HG02852 (cell line): ENCODE results near the gene CAPNS2.
"Not testable (repeated sequence)": the region's sequence is repeated elsewhere in the genome, so short reads cannot be mapped to it uniquely, and the experiment has no call there.

Source experiments
- ATAC-seq: cut with Tn5 transposase; IDR thresholded peaks from one replicate; pipeline ENCODE4 v1.9.1; 2021; ENCODE audit warnings: mild to moderate bottlenecking, moderate library complexity; ENCODE audit not compliant: unreplicated experiment

CAPNS2 gene

DNA sequence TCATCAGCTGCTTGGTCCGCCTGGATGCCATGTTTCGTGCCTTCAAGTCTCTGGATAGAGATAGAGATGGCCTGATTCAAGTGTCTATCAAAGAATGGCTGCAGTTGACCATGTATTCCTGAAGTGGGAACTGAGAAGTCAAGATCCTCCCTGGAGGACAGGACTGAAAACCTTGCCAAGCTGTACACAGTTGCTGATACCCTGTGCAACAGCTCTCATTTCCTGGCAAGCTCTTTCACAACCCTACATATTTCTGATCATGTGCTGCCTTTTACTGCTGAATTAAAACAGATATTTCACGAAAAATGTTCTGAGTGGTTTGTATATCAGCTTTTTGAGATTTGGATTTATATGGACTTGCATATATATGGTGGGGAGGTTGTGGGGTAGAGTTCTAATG is 898 bp downstream of the CAPNS2 start:
- ATAC-seq, result no peak

- ATAC-seq, result no peak
Measured at GRCh38 chr16:55568207-55568606, 1.7 kb downstream of the CAPNS2 start.

- ATAC-seq, result no peak
Measured at GRCh38 chr16:55569025-55569424, 2.5 kb downstream of the CAPNS2 start.

DNA sequence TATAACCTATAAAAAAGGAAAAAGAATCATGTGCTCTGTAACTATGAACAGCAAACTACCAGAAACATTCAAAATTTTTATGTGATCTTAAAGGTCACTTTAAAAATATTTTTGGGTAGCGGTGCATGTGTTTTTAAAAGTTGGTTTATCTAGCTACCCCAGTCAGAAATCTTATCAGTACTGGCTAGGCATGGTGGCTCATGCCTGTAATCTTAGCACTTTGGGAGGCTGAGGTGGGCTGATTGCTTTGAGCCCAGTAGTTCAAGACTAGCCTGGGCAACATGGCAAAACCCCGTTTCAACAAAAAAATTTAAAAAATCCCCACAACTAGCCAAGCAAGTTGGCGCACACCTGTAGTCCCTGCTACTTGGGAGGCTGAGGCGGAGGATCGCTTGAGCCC is 3.7 kb downstream of the CAPNS2 start:
- no peak for ATAC-seq

DNA sequence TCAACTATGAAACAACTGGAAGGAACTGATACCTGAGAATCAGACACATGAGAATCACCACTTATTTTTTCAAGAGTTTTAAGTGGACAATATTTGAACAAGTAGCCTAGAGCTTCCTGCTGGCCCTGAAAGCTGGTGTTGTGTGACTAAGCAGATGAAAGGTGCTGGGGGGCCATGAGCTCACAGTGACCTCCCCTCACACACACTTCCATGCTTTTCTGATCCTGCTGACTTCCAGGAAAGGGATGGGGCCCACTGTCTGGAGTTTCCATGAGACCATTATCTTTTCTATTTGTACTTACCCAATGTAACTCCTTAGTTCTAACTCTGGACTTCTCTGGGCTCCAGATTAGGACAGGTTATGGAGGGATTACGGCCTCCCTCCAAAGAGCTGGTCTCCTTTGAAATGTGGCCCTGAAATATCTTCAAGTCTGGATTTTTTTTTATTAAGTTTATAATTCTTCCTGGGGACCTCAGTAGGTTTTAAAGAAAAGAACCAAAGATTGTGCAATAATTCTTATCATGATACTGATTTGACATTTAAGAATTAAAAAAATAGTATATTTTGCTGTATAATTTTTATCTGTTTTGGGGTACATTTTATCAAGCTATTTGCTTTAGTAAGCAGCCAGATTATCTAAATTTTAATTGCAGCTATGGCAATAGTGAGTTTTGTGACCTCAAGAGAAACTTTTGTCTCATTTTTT is 4.9 kb downstream of the CAPNS2 start:
- ATAC-seq, result no peak

- ATAC-seq, result no peak
Measured at GRCh38 chr16:55572439-55572838, 6.0 kb downstream of the CAPNS2 start.

GRCh38 chr16:55574811-55575210 is 8.3 kb downstream of the CAPNS2 start:
- ATAC-seq, result no peak

DNA sequence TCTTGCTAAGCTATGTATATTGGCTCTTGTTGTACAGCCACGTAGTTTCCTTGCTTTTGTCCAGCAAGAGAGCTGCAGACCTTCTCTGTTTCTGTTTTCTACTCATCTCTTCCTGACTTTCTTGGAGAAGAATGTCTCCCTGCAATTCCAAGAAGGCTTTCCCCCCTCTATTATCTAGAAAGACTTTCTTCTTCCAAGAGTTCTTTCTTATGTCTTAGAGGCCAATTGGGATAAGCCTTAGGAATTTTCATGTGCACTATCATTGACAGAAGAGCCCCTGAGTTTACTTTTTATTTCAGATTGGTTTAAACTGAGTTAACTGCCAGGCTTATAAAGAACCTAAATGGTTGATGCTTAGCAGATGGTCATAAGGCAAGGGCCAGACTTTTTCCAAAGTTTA is 9.0 kb downstream of the CAPNS2 start:
- no peak for ATAC-seq

GRCh38 chr16:55576384-55576783 is 9.9 kb downstream of the CAPNS2 start:
- no peak for ATAC-seq

DNA sequence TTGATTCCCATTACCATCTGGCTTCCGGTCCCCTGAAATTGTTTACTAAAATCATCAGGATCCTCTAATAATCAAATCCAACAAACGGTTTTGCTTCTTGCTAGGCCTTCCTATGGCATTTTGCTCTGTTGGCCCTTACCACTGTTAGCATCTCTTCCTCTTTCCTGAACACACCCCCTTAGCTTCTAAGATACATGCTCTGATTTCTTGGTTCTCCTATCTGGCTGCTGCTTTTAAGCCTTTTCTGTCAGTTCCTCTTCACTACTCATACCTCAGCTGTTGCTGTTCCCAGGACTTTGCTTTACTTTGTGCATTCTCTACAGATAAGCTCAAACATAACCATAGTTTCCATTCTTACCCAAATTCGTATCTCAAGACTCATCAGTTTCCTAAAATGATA is 11.4 kb downstream of the CAPNS2 start:
- ATAC-seq, result no peak

GRCh38 chr16:55585631-55586030 is 19.1 kb downstream of the CAPNS2 start:
- ATAC-seq, result no peak

- ATAC-seq, result no peak
Measured at GRCh38 chr16:55588799-55589198, 22.3 kb downstream of the CAPNS2 start.

- ATAC-seq, result no peak
Measured at GRCh38 chr16:55592306-55592705, 25.8 kb downstream of the CAPNS2 start.

- no peak for ATAC-seq
Measured at GRCh38 chr16:55597928-55598327, 31.4 kb downstream of the CAPNS2 start.

DNA sequence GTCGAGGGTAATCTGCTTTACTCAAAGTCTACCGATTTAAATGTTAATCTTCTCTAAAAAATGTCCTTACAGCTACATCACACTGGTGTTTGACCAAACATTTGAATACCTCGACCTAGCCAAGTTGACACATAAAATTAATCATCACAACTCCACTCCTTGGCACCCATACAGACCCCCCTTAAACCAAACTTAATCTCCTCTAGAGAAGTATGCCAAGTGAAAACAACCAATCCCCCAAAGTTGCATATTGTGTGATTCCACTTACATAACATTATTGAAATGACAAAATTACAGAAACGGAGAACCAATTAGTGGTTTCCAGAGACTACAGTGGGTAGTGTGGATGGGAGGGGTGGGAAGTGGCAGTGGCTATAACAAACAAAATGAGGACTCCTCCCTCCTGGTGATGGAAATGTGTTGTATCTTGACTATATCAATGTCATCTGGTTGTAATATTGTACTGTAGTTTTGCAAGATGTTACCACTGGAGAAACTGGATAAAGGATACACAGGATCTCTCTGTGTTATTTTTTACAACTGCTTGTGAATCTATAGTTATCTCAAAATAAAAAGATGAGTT is 39.4 kb downstream of the CAPNS2 start:
- ATAC-seq, result no peak

- no peak for ATAC-seq
Measured at GRCh38 chr16:55613613-55614335, 47.3 kb downstream of the CAPNS2 start.

GRCh38 chr16:55615071-55615470 is 48.6 kb downstream of the CAPNS2 start:
- ATAC-seq, result no peak

DNA sequence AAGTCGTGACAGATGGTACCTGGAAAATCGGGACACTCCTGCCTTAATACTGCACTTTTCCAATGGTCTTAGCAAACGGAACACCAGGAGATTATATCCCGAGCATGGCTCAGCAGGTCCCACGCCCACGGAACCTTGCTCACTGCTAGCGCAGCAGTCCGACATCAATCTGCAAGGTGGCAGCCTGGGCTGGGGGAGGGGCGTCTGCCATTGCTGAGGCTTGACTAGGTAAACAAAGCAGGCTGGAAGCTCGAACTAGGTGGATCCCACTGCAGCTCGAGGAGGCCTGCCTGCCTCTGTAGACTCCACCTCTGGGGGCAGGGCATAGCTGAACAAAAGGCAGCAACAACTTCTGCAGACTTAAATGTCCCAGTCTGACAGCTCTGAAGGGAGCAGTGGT is 49.2 kb downstream of the CAPNS2 start:
- not testable (repeated sequence) for ATAC-seq
